H1 (cell line): ENCODE measurements around the gene COL5A1. TPM values are rescaled to one million over a fixed set of nuclear protein-coding genes. Genes with fewer than 3 reads are reported as not detected.

Source experiments
- CTCF ChIA-PET: fragments of 300-600 bp; sonication (Branson Sonifier 250); formaldehyde crosslinking; loops from one replicate; lab custom pipeline; 2021; ENCODE audit not compliant: partially characterized antibody; lab: Charles Lee
- POLR2A ChIA-PET: fragments of 300-600 bp; sonication (Branson Sonifier 250); formaldehyde crosslinking; loops from one replicate; lab custom pipeline; 2021; ENCODE audit warnings: inconsistent platforms; ENCODE audit not compliant: partially characterized antibody; lab: Charles Lee
- DNase-seq, 2 experiments: peaks; one replicate each; pipeline versions ENCODE4 v3.0.0 to v3.0.0-alpha.2; 2010 to 2022; ENCODE audit warnings: low spot score in 2 of 2, low read depth in 1 of 2, mixed read lengths in 1 of 2
- FAIRE-seq: peaks from 2 replicates; lab custom pipeline; 2011; peaks lifted over from hg19 to GRCh38; lab: Jason Lieb, UNC
- H2AFZ ChIP-seq: 2 replicates; pipeline ENCODE4 v1.8.1; 2012; ENCODE audit warnings: low read length, inconsistent platforms
- H2AK5ac ChIP-seq: 2 replicates; pipeline ENCODE4 v1.6.1; 2013; ENCODE audit warnings: low read depth, low read length
- H2BK120ac ChIP-seq: replicated peaks from 2 replicates; pipeline ENCODE3; 2013; ENCODE audit warnings: low read depth, low read length, inconsistent platforms
- H2BK12ac ChIP-seq: 2 replicates; pipeline ENCODE4 v1.6.1; 2013; ENCODE audit warnings: low read depth, low read length
- H2BK15ac ChIP-seq: 2 replicates; pipeline ENCODE4 v1.6.1; 2013; ENCODE audit warnings: low read length
- H2BK20ac ChIP-seq: 2 replicates; pipeline ENCODE4 v1.6.1; 2013; ENCODE audit warnings: low read length
- H2BK5ac ChIP-seq: 2 replicates; pipeline ENCODE4 v1.6.1; 2013; ENCODE audit warnings: low read depth, low read length
- H3K14ac ChIP-seq: 2 replicates; pipeline ENCODE4 v1.6.1; 2013; ENCODE audit warnings: inconsistent platforms; ENCODE audit not compliant: insufficient read length
- H3K18ac ChIP-seq: 2 replicates; pipeline ENCODE4 v1.6.1; 2013; ENCODE audit warnings: low read length; ENCODE audit errors: extremely low read depth
- H3K23ac ChIP-seq: 2 replicates; pipeline ENCODE4 v1.6.1; 2013; ENCODE audit warnings: inconsistent platforms; ENCODE audit not compliant: insufficient read length
- H3K23me2 ChIP-seq: 2 replicates; pipeline ENCODE4 v1.6.1; 2013; ENCODE audit warnings: low read depth, low read length
- H3K27ac ChIP-seq: 2 replicates; pipeline ENCODE4 v1.6.1; 2011; ENCODE audit warnings: low read depth, low read length, inconsistent platforms
- H3K27me3 ChIP-seq, 4 experiments: replicated peaks in 1 of 4; 1 replicate in 1 of 4; 2 replicates in 3 of 4; pipeline versions ENCODE4 v1.6.1 to v1.8.1; 2011 to 2013; ENCODE audit warnings: low read length in 3 of 4, mild to moderate bottlenecking in 3 of 4, inconsistent platforms in 2 of 4, mixed read lengths in 2 of 4, moderate library complexity in 1 of 4; ENCODE audit not compliant: control insufficient read depth in 3 of 4, insufficient read depth in 3 of 4; ENCODE audit errors: extremely low read depth in 1 of 4
- H3K36me3 ChIP-seq, 4 experiments: 2 replicates each; pipeline versions ENCODE4 v1.6.1 to v1.8.1; 2011 to 2013; ENCODE audit warnings: mild to moderate bottlenecking in 4 of 4, low read length in 3 of 4, moderate library complexity in 2 of 4, control low read depth in 1 of 4, inconsistent platforms in 1 of 4; ENCODE audit not compliant: insufficient read depth in 4 of 4, control insufficient read depth in 2 of 4
- H3K4ac ChIP-seq: replicated peaks from 2 replicates; pipeline ENCODE3; 2013; ENCODE audit warnings: low read length, low read depth, mixed read lengths, inconsistent platforms; ENCODE audit not compliant: insufficient read length
- H3K4me1 ChIP-seq, 4 experiments: replicated peaks in 1 of 4; 1 replicate in 1 of 4; 2 replicates in 3 of 4; pipeline versions ENCODE4 v1.6.1 to v1.8.1; 2011 to 2013; ENCODE audit warnings: low read length in 3 of 4, inconsistent platforms in 2 of 4, mixed read lengths in 1 of 4; ENCODE audit not compliant: insufficient read depth in 4 of 4, control insufficient read depth in 3 of 4
- H3K4me2 ChIP-seq, 2 experiments: 2 replicates each; pipeline versions ENCODE4 v1.6.1 to v1.8.1; 2011 to 2013; ENCODE audit warnings: low read depth in 2 of 2, low read length in 2 of 2, control low read depth in 1 of 2, inconsistent platforms in 1 of 2, mild to moderate bottlenecking in 1 of 2; ENCODE audit not compliant: insufficient read depth in 1 of 2
- H3K4me3 ChIP-seq, 4 experiments: fragments of 200-600, 300-600 bp in 1 of 4; sonication (generic), shearing (Covaris generic), sonication (Bioruptor Twin) in 1 of 4; 2 replicates each; pipeline versions ENCODE4 v1.5.1 to v1.8.1; 2011 to 2016; ENCODE audit warnings: low read length in 4 of 4, low read depth in 3 of 4, control low read depth in 2 of 4, inconsistent platforms in 2 of 4, mild to moderate bottlenecking in 2 of 4, mixed read lengths in 1 of 4, moderate library complexity in 1 of 4; ENCODE audit not compliant: insufficient read depth in 2 of 4; ENCODE audit errors: extremely low read depth in 1 of 4
- H3K56ac ChIP-seq: replicated peaks from 2 replicates; pipeline ENCODE3; 2013; ENCODE audit warnings: low read depth, mild to moderate bottlenecking, mixed read lengths, low read length, inconsistent platforms; ENCODE audit not compliant: insufficient read length
- H3K79me1 ChIP-seq: 2 replicates; pipeline ENCODE4 v1.6.1; 2013; ENCODE audit warnings: low read depth, low read length, control low read depth
- H3K79me2 ChIP-seq, 2 experiments: 2 replicates each; pipeline versions ENCODE4 v1.6.1 to v1.8.1; 2012 to 2013; ENCODE audit warnings: low read length in 2 of 2, mild to moderate bottlenecking in 2 of 2, inconsistent platforms in 1 of 2; ENCODE audit not compliant: insufficient read depth in 2 of 2, control insufficient read depth in 1 of 2
- H3K9ac ChIP-seq, 4 experiments: replicated peaks in 1 of 4; 1 replicate in 1 of 4; 2 replicates in 3 of 4; pipeline versions ENCODE4 v1.6.1 to v1.8.1; 2011 to 2013; ENCODE audit warnings: low read depth in 3 of 4, low read length in 3 of 4, control low read depth in 2 of 4, mild to moderate bottlenecking in 2 of 4, moderate library complexity in 2 of 4, inconsistent platforms in 1 of 4; ENCODE audit errors: extremely low read depth in 1 of 4
- H3K9me3 ChIP-seq, 2 experiments: 2 replicates each; pipeline versions ENCODE4 v1.6.1 to v1.8.1; 2012 to 2013; ENCODE audit warnings: mild to moderate bottlenecking in 2 of 2, moderate library complexity in 2 of 2, control low read depth in 1 of 2, inconsistent platforms in 1 of 2, low read depth in 1 of 2, low read length in 1 of 2, mixed read lengths in 1 of 2; ENCODE audit not compliant: insufficient read depth in 2 of 2
- H4K20me1 ChIP-seq, 2 experiments: replicated peaks in 1 of 2; 2 replicates each; pipeline versions ENCODE3 to v1.8.1; 2011 to 2013; ENCODE audit warnings: inconsistent platforms in 2 of 2, low read length in 2 of 2, mild to moderate bottlenecking in 1 of 2; ENCODE audit not compliant: insufficient read depth in 2 of 2, control insufficient read depth in 1 of 2
- H4K5ac ChIP-seq: 2 replicates; pipeline ENCODE4 v1.6.1; 2013; ENCODE audit warnings: low read length, low read depth, mixed read lengths, inconsistent platforms; ENCODE audit not compliant: insufficient read length
- H4K8ac ChIP-seq: 2 replicates; pipeline ENCODE4 v1.8.0; 2013; ENCODE audit warnings: mild to moderate bottlenecking, moderate library complexity, low read length, inconsistent platforms; ENCODE audit not compliant: insufficient read depth; ENCODE audit errors: extremely low read depth
- H4K91ac ChIP-seq: replicated peaks from 2 replicates; pipeline ENCODE3; 2013; ENCODE audit warnings: low read length, mixed read lengths, inconsistent platforms; ENCODE audit not compliant: insufficient read length
- CBX5 ChIP-seq: fragments of 300-800, 300-1000 bp; sonication (generic); IDR thresholded peaks from 2 replicates; pipeline ENCODE4 v1.7.1; 2016; ENCODE audit warnings: antibody characterized with exemption, low read length, low read depth
- CBX8 ChIP-seq: fragments of 300-800, 300-1000 bp; sonication (generic); IDR thresholded peaks from 2 replicates; pipeline ENCODE4 v1.7.1; 2016; ENCODE audit warnings: low read depth, low read length, borderline replicate concordance
- CHD2 ChIP-seq: IDR thresholded peaks from 2 replicates; pipeline ENCODE4 v1.6.1; 2012; ENCODE audit warnings: low read length, improper control_type of control experiment
- EZH2 ChIP-seq: fragments of 200-600 bp; sonication (generic); IDR thresholded peaks from 2 replicates; pipeline ENCODE4 v1.7.1; 2012; ENCODE audit warnings: low read depth, mild to moderate bottlenecking, moderate library complexity, low read length, inconsistent platforms; ENCODE audit not compliant: severe bottlenecking
- JUND ChIP-seq: IDR thresholded peaks from 2 replicates; pipeline ENCODE4 v1.6.1; 2011; ENCODE audit warnings: mild to moderate bottlenecking, improper control_type of control experiment, low read length
- NANOG ChIP-seq: IDR thresholded peaks from 2 replicates; pipeline ENCODE4 v1.6.1; 2011; ENCODE audit warnings: low read length, low read depth, mild to moderate bottlenecking, inconsistent platforms; ENCODE audit not compliant: insufficient read depth, poor library complexity, severe bottlenecking
- PHF8 ChIP-seq: fragments of 200-600 bp; sonication (generic); conservative IDR thresholded peaks from 2 replicates; pipeline ENCODE4 v1.7.1; 2012; ENCODE audit warnings: low read depth, mild to moderate bottlenecking, inconsistent platforms, low read length, moderate library complexity
- RAD21 ChIP-seq, 2 experiments: IDR thresholded peaks in 1 of 2; conservative IDR thresholded peaks in 1 of 2; 2 replicates each; pipeline ENCODE4 v1.6.1; 2011; ENCODE audit warnings: low read depth in 2 of 2, low read length in 2 of 2, improper control_type of control experiment in 1 of 2, inconsistent platforms in 1 of 2, mild to moderate bottlenecking in 1 of 2, moderate library complexity in 1 of 2
- SAP30 ChIP-seq: fragments of 300-600 bp; sonication (generic); IDR thresholded peaks from 2 replicates; pipeline ENCODE4 v1.7.1; 2012; ENCODE audit warnings: low read length, moderate library complexity, mild to moderate bottlenecking, inconsistent platforms; ENCODE audit not compliant: insufficient read depth, insufficient replicate concordance
- TAF1 ChIP-seq: IDR thresholded peaks from 2 replicates; pipeline ENCODE4 v1.6.1; 2011; ENCODE audit warnings: mild to moderate bottlenecking, low read depth, low read length
- USF2 ChIP-seq: IDR thresholded peaks from 2 replicates; pipeline ENCODE4 v1.6.1; 2011; ENCODE audit warnings: low read length, improper control_type of control experiment
- WGBS, 2 experiments: shearing (Covaris generic) in 1 of 2; methylation state at CpG; one replicate each; pipeline versions ENCODE4 v1.1.6 to v1.1.7; 2013 to 2015; ENCODE audit warnings: low lambda C conversion rate in 2 of 2, mixed read lengths in 2 of 2, inconsistent platforms in 1 of 2, low coverage in 1 of 2, missing lambda C conversion rate in 1 of 2; ENCODE audit not compliant: insufficient replicate concordance in 2 of 2, insufficient coverage in 1 of 2, insufficient read length in 1 of 2; ENCODE audit errors: extremely low coverage in 1 of 2, missing lambda C conversion rate in 1 of 2; 5-methylcytosine and 5-hydroxymethylcytosine counted together
- polyA plus RNA-seq, 7 experiments: library from polyadenylated mRNA; depleted of rRNA in 3 of 7; stranded (reverse) in 5 of 7; unstranded in 2 of 7; fragments of >200 nt in 5 of 7; fragments of 200-250 nt in 2 of 7; gene quantifications; 1 replicate in 5 of 7; 2 replicates in 1 of 7; 4 replicates in 1 of 7; pipeline versions ENCODE4 v1.2.1 to v1.2.3, GENCODE V29; 2011 to 2013; ENCODE audit warnings: missing spikeins in 2 of 7, mixed read lengths in 2 of 7
- total RNA-seq: library from RNA; stranded (reverse); fragmentation: NEBNext Ultra II Directional; extraction: Animal tissue kit (Norgen Biotek cat#: 25700); gene quantifications from 2 replicates; pipeline ENCODE4 v1.2.1, GENCODE V29; 2021

Gene COL5A1
- total and polyA plus RNA-seq, 2 of the 8 experiments (the other 6 are each of a cell fraction or from before 2014, with no cell fraction given): 3.8 to 12.0 TPM

- H3K4ac ChIP-seq: no peak overlapping the region
- H2AK5ac ChIP-seq: no peak overlapping the region
- H3K4me1 ChIP-seq: no peaks in the 10 kb centered on the region; a peak in 2 of 7 replicates
- no peak overlapping the region for H2BK120ac ChIP-seq
- no peak overlapping the region for H2BK15ac ChIP-seq
- H3K56ac ChIP-seq: no peak overlapping the region
- 93% methylated on average over 22 of the region's 22 CpGs; no CpG with 5 or more reads in 1 of the 2 experiments for WGBS, 2 experiments
- no peak overlapping the region for H2BK12ac ChIP-seq
- H3K23ac ChIP-seq: no peak overlapping the region
- no peak overlapping the region for H4K91ac ChIP-seq
- ChIA-PET POLR2A (no interaction called here), CTCF (interaction anchor here (0.9 to 1.2 kb wide), 3 partner anchors 14 to 100 kb away, joined by 3 to 5 read pairs (median 3); no protein-coding TSS in a partner anchor)
- no peak for DNase-seq
- peaks cover 0 to 4% of the 10 kb centered on the region in 2 experiments for H4K20me1 ChIP-seq
- no peak overlapping the region for H3K18ac ChIP-seq
- no peak overlapping the region for H2AFZ ChIP-seq
- no peak overlapping the region for H4K5ac ChIP-seq
- H3K9me3 ChIP-seq: peaks cover 0 to 5% of the 10 kb centered on the region in 2 experiments; a peak in 1 of 4 replicates
- H2BK5ac ChIP-seq: no peak overlapping the region
- no peak for FAIRE-seq
- no peaks in the 10 kb centered on the region for H3K79me2 ChIP-seq
- no peak overlapping the region for H3K4me3 ChIP-seq
- no peak overlapping the region for H3K4me2 ChIP-seq
- H2BK20ac ChIP-seq: no peak overlapping the region
- peaks cover 15% of the 10 kb centered on the region; the same call in 1 of the 2 replicates for H3K23me2 ChIP-seq
- H4K8ac ChIP-seq: no peak overlapping the region
- no peaks in the 10 kb centered on the region for H3K27me3 ChIP-seq
- no peak overlapping the region for H3K27ac ChIP-seq
- H3K14ac ChIP-seq: no peak overlapping the region
- no peak overlapping the region for H3K9ac ChIP-seq
- no peaks in the 10 kb centered on the region for H3K36me3 ChIP-seq
- H3K79me1 ChIP-seq: no peaks in the 10 kb centered on the region
- TF ChIP-seq EZH2 (no peak), USF2 (no peak), TAF1 (no peak), CBX5 (no peak), CHD2 (no peak), SAP30 (no peak), CBX8 (no peak), JUND (no peak), NANOG (no peak), RAD21 (IDR thresholded peaks at IDR 0.05 in 1 of 2, conservative IDR thresholded peaks at IDR 0.05 in 1 of 2; ENCODE audit: low read depth in 2 of 2, low read length in 2 of 2) (no peak), PHF8 (no peak)
These were observed 42.2 kb downstream of the COL5A1 start for GRCh38 chr9:134683714-134684374.
